Liver (tissue), 3 donors: ENCODE data around the gene SCN2A.

Experiments
- EGR1 ChIP-seq, 2 donors: IDR thresholded peaks; 2 replicates each; pipeline ENCODE4 v1.6.1; 2016 to 2018; ENCODE audit warnings: antibody characterized with exemption in 2 of 2, low read depth in 2 of 2
- FOXA1 ChIP-seq: IDR thresholded peaks from 2 replicates; pipeline ENCODE4 v1.6.1; 2016; ENCODE audit warnings: antibody characterized with exemption
- GABPA ChIP-seq, 2 donors: IDR thresholded peaks in 1 of 2; conservative IDR thresholded peaks in 1 of 2; 2 replicates each; pipeline ENCODE4 v1.6.1; 2016; ENCODE audit warnings: antibody characterized with exemption in 2 of 2, mild to moderate bottlenecking in 1 of 2, moderate library complexity in 1 of 2
- HNF4A ChIP-seq, 2 donors: conservative IDR thresholded peaks; 2 replicates each; pipeline ENCODE4 v1.6.1; 2016; ENCODE audit warnings: antibody characterized with exemption in 2 of 2, mild to moderate bottlenecking in 2 of 2
- HNF4G ChIP-seq: IDR thresholded peaks from 2 replicates; pipeline ENCODE4 v1.6.1; 2016; ENCODE audit warnings: antibody characterized with exemption
- JUND ChIP-seq, 2 donors: IDR thresholded peaks; 2 replicates each; pipeline ENCODE4 v1.6.1; 2016; ENCODE audit warnings: antibody characterized with exemption in 2 of 2
- RAD21 ChIP-seq, 2 donors: IDR thresholded peaks; 2 replicates each; pipeline ENCODE4 v1.6.1; 2016; ENCODE audit warnings: antibody characterized with exemption in 2 of 2, mild to moderate bottlenecking in 2 of 2
- SP1 ChIP-seq: IDR thresholded peaks from 2 replicates; pipeline ENCODE4 v1.6.1; 2018; ENCODE audit warnings: antibody characterized with exemption, mild to moderate bottlenecking
- YY1 ChIP-seq: IDR thresholded peaks from 2 replicates; pipeline ENCODE4 v1.6.1; 2016; ENCODE audit warnings: antibody characterized with exemption, mild to moderate bottlenecking
- TF ChIP-seq, protein P1 (sequence below): fragments of 150-350 bp; IDR thresholded peaks from 2 replicates; pipeline ENCODE4 v1.5.1; 2017; ENCODE audit warnings: improper control_type of control experiment, low read depth, low read length; ENCODE audit not compliant: missing input control
- TF ChIP-seq, protein P2 (sequence below): IDR thresholded peaks from 2 replicates; pipeline ENCODE4 v1.6.1; 2016; ENCODE audit warnings: antibody characterized with exemption
- TF ChIP-seq, protein P3 (sequence below): IDR thresholded peaks from 2 replicates; pipeline ENCODE4 v1.6.1; 2016; ENCODE audit warnings: antibody characterized with exemption, mild to moderate bottlenecking
- TF ChIP-seq, protein P4 (sequence below): IDR thresholded peaks from 2 replicates; pipeline ENCODE4 v1.6.1; 2016; ENCODE audit warnings: antibody characterized with exemption
- TF ChIP-seq, protein P5 (sequence below): IDR thresholded peaks from 2 replicates; pipeline ENCODE4 v1.6.1; 2016; ENCODE audit warnings: antibody characterized with exemption
- donor health status: healthy.
- donor health status: healthy.

DNA sequence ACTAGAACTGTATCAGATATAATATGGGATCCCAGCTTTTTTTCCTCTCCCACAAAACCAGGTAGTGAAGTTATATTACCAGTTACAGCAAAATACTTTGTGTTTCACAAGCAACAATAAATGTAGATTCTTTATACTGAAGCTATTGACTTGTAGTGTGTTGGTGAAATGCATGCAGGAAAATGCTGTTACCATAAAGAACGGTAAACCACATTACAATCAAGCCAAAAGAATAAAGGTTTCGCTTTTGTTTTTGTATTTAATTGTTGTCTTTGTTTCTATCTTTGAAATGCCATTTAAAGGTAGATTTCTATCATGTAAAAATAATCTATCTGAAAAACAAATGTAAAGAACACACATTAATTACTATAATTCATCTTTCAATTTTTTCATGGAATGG is 152.6 kb downstream of the SCN2A start:
- TF ChIP-seq, protein P1, sequence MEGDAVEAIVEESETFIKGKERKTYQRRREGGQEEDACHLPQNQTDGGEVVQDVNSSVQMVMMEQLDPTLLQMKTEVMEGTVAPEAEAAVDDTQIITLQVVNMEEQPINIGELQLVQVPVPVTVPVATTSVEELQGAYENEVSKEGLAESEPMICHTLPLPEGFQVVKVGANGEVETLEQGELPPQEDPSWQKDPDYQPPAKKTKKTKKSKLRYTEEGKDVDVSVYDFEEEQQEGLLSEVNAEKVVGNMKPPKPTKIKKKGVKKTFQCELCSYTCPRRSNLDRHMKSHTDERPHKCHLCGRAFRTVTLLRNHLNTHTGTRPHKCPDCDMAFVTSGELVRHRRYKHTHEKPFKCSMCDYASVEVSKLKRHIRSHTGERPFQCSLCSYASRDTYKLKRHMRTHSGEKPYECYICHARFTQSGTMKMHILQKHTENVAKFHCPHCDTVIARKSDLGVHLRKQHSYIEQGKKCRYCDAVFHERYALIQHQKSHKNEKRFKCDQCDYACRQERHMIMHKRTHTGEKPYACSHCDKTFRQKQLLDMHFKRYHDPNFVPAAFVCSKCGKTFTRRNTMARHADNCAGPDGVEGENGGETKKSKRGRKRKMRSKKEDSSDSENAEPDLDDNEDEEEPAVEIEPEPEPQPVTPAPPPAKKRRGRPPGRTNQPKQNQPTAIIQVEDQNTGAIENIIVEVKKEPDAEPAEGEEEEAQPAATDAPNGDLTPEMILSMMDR, result no peak
- TF ChIP-seq HNF4G (no peak), HNF4A (conservative IDR thresholded peaks at IDR 0.05) (no peak), SP1 (no peak), FOXA1 (no peak), JUND (IDR thresholded peaks at IDR 0.05) (no peak), RAD21 (IDR thresholded peaks at IDR 0.05) (no peak), YY1 (no peak), EGR1 (IDR thresholded peaks at IDR 0.05; ENCODE audit: low read depth in 2 of 2) (no peak), GABPA (IDR thresholded peaks at IDR 0.05 in 1 of 2, conservative IDR thresholded peaks at IDR 0.05 in 1 of 2) (no peak)
- TF ChIP-seq, protein P2, sequence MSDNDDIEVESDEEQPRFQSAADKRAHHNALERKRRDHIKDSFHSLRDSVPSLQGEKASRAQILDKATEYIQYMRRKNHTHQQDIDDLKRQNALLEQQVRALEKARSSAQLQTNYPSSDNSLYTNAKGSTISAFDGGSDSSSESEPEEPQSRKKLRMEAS, result no peak
- TF ChIP-seq, protein P3, sequence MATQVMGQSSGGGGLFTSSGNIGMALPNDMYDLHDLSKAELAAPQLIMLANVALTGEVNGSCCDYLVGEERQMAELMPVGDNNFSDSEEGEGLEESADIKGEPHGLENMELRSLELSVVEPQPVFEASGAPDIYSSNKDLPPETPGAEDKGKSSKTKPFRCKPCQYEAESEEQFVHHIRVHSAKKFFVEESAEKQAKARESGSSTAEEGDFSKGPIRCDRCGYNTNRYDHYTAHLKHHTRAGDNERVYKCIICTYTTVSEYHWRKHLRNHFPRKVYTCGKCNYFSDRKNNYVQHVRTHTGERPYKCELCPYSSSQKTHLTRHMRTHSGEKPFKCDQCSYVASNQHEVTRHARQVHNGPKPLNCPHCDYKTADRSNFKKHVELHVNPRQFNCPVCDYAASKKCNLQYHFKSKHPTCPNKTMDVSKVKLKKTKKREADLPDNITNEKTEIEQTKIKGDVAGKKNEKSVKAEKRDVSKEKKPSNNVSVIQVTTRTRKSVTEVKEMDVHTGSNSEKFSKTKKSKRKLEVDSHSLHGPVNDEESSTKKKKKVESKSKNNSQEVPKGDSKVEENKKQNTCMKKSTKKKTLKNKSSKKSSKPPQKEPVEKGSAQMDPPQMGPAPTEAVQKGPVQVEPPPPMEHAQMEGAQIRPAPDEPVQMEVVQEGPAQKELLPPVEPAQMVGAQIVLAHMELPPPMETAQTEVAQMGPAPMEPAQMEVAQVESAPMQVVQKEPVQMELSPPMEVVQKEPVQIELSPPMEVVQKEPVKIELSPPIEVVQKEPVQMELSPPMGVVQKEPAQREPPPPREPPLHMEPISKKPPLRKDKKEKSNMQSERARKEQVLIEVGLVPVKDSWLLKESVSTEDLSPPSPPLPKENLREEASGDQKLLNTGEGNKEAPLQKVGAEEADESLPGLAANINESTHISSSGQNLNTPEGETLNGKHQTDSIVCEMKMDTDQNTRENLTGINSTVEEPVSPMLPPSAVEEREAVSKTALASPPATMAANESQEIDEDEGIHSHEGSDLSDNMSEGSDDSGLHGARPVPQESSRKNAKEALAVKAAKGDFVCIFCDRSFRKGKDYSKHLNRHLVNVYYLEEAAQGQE, result no peak
- TF ChIP-seq, protein P4, sequence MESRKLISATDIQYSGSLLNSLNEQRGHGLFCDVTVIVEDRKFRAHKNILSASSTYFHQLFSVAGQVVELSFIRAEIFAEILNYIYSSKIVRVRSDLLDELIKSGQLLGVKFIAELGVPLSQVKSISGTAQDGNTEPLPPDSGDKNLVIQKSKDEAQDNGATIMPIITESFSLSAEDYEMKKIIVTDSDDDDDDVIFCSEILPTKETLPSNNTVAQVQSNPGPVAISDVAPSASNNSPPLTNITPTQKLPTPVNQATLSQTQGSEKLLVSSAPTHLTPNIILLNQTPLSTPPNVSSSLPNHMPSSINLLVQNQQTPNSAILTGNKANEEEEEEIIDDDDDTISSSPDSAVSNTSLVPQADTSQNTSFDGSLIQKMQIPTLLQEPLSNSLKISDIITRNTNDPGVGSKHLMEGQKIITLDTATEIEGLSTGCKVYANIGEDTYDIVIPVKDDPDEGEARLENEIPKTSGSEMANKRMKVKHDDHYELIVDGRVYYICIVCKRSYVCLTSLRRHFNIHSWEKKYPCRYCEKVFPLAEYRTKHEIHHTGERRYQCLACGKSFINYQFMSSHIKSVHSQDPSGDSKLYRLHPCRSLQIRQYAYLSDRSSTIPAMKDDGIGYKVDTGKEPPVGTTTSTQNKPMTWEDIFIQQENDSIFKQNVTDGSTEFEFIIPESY, result no peak
- TF ChIP-seq, protein P5, sequence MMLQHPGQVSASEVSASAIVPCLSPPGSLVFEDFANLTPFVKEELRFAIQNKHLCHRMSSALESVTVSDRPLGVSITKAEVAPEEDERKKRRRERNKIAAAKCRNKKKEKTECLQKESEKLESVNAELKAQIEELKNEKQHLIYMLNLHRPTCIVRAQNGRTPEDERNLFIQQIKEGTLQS, result no peak
